Activated CD4-positive, alpha-beta T cell treated with anti-CD3 and anti-CD28 coated beads for 24 hours (primary cell): ENCODE measurements around the gene TAF1B.
A peak's percentile ranks its signal among the peaks of the same experiment; 100 is the strongest.

Experiments
- DNase-seq, 2 donors: peaks; one replicate each; pipeline ENCODE4 v3.0.0-alpha.2; 2020; ENCODE audit warnings: low read depth in 2 of 2

TAF1B gene

DNA sequence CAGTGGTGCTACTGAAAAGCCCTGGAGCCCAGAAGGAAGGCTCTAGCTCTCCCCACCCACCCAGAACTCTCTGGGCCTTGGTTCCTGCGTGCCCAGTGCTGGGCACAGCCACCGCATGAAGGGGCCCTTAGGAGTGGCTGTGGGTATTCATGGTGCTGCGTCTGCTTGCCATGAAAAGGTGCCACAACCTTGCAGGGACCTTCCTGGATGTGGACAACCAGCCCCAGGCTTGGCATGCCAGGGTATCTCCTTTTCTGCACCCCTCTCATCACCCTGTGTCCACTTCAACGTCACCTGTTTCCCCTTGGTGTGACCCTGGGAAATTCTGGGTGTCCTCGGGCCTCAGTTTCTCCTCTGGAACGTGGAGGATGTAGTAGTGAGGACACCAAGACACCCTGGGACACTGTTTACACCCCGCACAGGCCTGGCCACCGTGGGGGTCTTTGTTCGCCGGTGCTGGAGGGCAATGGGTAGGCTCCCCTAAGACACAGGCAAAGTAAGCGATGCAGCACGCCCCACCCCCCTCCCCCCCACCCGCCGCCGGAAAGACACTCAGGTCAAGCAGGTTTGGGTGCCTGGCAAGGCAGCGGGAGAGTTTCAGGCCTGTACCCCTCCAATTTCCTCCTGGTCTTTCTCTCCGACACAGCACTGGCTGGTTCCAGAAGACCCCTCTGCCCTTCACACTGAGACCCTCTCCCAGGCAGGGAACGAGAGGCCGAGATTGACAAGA lies 34.8 kb upstream of the TAF1B start:
- DNase-seq = no peak

DNA sequence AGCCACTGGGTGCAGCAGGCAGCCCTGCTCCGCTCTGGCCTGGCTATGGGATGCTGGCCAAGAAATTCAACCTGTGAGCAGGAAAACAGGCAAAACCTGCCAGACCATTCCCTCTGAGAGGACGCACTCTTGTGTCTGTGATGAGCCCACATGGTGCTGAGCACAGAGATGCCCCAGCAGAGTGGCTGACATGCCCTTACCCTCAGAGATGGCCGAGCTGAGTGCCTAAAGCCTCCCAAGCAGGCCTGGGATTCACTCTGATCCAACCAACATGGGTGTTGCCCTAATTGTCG lies 34.3 kb upstream of the TAF1B start:
- no peak for DNase-seq

DNA sequence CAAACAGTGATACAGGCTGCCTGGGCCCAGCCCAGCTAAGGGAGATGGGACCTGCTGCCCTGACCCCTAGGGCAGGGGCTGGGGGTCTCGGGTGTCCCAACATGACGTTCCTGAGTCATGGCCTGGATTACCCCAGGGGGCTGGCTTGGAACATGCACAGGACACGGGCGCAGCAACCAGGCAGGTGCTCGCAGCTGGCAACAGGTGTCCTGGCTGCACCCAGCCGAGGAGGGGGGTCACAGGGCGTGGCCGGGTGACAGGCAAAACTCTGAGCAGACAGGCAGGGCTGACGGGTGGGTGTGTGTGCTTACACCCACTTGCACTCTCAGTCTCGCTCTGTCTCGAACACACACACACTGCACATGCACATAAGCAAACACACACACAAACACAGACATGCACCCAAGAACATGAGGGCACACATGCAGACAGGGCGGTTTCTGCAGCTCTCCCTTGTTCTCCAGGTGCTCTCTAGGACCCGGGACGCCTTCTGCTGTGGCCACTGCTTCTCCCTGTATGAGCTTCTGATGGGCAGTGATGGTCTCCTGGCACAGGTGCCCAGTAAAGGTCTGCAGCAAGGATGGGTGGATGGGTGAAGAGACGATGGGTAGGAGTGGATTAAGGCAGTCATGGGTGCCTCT lies 33.7 kb upstream of the TAF1B start:
- no peak for DNase-seq

DNA sequence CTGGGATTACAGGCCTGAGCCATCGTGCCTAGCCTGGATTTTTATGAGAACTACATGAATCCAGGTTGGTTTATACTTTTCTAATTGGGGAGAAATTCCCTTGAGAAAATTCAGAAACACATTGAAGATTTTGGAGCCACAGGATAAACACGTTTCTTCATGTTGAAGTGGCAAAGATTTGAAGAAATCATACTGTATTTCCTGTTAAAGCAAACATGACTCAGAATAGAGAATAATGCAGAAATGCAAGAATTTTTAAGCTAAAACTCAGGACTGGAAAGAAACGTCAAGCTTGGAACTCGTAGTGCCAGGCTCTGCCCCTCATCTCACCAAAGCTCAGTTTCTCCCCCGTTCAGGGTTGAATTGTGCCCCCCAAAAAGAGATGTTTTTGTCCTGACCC lies 32.1 kb upstream of the TAF1B start:
- DNase-seq = no peak

DNA sequence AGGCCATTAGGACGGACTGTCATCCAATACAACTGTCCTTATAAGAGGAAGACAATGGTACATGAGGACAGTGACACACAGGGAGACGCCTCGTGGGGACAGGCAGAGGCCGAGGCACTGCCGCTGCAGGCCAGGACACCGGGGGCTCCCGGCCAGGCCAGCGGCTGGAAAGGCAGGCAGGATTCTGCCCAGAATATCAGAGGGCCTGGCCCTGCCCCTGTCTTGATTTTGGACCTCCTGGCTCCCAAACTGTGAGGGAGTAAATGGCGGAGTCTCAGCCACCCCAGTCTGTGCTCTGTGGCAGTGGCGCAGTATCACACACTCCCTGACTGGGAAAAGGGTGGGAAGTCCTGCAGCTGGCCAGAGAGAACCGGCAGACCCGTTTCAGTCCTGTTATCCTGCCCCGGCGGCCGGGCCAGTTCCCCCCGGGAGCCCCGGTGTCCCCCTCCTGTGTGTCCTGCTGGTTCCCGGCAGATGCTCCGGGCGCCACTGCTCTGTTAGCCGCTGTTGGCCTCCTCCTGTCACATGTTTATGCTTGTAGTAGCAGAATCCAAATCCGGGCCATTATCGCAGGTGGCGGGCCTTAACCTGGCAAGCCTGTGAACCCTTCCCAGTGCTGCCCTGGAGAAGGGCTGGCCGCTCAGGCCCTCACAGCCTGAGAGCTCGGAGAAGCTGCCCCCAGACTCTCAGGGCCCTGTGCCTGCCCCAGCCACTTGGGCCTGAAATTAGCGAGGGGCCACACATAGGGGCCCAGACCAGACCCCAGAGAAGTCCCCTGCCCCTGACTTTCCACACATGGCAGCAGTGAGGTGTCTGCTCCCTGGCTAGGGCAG lies 31.4 kb upstream of the TAF1B start:
- no peak for DNase-seq

DNA sequence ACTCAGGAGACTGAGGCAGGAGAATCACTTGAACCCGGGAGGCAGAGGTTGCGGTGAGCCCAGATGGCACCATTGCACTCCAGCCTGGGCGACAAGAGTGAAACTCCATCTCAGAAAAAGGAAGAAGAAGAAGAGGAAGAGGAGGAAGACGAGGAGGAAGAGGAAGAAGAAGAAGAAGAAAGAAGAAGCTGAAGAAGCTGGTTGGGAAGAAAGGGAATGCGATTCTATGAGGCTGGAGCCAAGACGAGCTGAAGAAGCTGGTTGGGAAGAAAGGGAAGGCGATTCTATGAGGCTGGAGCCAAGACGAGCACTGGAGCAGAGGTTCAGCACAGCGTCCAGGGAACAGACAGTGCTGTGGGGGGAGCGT lies 30.3 kb upstream of the TAF1B start:
- DNase-seq = no peak

DNA sequence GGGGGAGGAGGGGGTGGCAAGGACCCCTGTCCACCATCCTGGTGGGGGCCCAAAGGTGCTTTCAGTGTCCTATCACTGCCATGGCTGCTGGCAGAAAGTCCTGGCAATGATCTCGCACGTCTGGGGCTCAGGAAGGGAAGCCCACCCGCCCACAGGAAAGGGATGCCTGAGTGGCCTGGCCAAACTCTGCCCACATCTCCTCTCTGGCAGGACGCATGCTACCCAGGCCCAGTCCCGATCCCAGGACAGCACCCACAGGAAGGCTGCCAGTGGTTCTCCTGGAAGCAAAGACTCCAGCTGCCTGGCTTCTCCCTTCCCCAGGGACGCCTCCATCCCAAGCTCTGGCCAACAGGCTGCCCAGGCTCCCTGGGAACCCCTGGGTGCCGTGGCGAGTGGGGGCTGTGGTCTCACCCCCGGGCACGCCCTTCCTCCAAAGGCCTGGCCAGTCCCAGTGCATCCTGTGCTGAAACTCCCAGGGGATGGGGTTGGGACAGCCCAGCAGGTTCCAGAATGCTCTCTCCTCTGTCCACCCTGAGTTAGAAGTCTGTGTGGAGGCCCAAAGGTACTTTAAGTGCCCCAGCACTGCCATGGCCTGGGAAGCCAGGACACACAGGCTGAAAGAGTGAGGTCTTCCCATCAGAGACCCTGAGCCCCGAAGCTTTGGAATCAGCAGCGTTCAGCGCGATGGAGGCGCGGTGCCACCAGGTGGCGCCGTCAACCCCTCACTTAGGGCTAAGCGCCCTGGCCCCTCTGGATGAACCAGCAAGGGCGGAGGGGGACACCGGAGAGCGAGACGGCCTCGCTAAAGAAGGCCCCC lies 29.8 kb upstream of the TAF1B start:
- DNase-seq = peak; percentile 62 to 68

DNA sequence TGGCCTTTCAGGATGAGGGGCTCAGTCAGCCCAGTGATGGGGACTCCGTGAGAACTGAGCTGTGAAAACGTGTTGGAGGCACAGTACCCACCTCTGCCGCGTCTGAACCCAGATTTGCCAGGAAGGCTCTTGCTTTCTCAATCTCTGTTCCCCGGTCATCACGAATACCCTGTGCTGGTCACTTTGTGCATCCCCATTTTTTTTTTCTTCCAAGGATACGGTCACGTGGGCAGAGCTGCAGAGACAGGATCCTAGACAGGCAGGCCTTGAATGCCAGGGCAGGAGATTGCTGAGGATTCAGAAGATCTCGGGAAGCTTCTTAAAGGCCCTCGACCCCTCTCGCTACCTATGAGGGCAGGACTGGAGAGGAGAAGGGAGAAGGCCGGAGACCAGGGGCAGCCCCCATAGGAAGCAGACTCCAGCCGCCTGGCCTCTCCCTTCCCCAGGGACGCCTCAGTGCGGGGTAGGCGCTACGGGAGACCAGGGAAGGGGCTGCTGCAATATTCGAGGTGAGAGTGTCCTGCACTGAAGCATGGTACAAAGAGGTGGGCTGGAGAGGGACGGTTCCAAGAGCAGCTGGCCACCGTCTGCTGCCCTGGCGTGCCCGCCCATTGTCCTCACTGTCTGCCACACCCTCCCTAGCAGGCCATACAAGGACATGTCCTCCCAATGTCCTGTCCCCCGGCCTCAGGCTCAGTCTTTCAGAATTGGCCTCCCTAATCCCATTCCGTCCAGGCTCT lies 29.0 kb upstream of the TAF1B start:
- no peak for DNase-seq

DNA sequence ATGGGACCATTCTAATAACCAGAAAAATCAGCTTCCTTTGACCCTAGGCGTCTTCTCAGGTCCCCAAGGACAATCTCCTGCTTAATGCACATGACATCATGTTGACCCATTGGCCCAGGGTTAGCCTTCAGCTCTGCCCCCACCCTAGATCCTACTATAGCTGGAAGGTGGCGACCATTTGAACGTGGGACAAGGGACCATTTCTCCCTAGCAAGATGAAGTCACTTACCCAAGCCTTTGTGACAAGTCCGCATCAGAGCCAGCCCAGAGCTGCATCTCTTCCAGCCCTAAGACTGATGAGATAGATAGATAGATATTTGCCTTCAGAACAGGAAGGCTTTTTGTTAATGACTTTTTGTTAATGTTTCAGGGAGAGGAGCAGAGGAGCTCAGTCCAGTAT lies 28.2 kb upstream of the TAF1B start:
- no peak for DNase-seq

DNA sequence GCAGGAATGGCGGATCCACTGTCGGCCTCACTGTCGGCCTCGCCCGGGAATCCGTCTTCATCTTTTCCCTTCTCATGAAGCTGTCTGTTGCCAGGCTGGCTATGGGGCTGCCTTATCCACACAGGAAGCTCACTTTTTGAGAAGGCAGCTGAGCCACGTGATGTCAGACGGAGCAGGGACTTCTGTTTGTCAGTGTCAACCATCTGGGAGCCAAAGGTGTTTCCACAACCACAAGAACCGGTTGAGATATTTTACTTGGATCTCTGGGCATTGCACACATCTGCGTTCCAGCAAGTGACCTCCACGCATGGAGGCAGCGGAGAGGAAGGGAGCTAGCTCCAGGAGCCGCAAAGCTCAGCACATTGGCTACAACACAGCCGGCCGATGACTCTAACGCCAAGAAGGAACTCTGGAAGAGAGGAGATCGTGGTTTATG lies 27.4 kb upstream of the TAF1B start:
- DNase-seq = no peak

DNA sequence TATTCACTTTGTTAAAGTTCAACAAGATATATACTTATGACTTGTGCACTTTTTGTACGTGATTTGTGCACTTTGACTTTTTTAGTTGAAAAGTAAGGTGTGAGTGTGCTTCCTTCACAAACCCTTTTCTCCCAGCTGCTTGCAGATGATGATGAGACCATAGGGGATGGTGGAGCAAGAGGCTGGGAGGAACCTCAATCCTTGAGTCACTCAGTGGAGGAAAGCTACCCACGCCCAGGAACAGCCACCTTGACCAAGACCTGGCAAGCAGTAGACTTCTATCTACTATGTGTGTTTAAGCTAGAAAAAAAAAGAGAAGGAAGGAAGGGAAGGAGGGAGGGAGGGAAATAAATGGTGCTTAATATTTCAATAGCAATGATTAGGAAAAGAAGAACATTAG lies 25.2 kb upstream of the TAF1B start:
- DNase-seq = no peak

DNA sequence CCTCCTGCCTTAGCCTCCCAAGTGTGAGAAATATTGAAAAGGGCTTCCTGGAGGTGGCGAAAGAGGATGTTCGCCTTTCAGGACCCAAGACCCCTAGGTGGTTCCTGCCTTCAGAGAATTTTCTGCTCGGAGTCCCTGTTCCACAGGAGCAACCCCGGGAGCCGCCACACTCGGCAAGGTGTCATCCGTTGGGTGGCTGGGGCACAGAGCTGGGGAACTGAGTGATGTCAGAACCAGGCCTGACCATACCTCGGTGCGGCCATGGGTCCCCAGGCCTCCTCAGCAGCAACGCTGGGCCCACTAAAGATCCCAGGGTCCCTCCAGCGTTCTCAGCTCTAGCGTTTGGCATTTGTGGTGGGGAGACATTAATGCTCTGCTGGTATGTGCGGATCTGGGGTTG lies 23.7 kb upstream of the TAF1B start:
- no peak for DNase-seq

DNA sequence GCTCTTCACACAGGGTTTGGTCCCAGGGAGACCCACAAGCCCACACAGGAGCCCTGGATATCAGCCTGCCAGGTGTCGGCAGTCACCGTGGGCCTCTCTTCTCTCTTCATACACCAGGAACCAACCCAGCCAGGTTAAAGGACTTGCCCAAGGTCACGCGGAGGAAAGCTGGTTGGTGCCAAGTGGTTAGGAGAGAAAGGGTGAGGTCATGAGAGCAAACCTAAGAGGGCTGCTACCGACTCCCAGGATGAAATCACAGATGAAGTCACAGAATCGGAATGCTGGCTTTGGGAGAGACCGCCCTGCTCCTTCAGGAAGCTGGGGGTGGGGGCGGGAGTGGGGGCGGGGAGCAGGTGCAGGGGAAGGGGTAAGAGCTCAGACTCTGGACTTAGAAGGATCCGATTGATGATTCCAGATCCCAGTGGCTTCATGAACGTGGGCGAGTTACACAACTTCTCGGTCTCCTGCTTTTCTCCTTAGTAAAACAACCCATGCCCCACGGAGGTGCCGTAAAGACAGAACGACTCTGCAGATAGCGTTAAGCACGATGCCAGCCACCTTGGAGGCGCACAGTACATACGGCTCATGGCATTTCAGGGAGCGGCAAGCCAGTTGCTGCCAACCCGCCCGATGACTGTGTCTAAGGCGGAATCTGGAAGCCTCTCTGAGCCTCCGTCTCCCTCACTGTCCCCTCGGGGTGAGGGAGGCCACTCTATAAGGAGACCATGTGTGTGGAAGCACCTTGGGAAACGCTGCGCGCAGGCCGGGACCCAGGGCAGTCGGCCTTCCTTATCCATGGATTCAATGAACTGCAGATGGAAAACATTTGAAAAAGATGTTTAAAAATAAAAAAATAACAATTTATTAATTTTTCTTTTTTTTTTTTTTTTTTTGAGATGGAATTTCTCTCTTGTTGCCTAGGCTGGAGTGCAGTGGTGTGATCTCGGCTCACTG lies 23.0 kb upstream of the TAF1B start:
- DNase-seq = no peak

DNA sequence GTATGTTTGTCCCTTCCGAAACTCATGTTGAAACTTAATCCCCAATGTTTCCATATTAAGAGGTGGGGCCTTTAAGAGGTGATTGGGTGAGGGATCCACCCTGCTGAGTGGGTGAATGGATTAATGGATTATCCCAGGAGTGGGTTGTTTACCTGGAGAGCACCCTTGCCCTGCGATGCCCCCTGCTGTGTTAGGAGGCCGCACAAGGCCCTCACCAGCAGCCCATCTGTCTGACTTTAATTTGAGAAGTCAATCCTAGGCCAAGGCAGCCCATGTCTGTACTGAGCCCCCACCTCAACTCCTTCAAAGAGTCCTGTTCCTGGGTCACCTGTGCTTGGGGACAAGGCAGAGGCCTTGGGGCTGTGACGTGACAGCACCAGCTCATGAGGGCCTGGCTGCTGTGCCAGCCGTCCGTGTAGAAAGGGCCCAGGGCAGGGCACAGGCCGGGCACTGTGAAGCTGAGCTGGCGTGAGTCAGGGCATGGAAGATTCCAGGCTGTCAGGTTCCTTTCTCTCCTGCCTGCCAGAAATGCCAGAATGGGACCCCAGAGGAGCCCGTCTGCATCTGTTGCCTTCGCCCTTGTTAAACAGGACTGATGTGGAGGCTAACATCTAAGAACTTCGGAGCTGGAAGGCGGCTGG lies 21.3 kb upstream of the TAF1B start:
- no peak for DNase-seq

DNA sequence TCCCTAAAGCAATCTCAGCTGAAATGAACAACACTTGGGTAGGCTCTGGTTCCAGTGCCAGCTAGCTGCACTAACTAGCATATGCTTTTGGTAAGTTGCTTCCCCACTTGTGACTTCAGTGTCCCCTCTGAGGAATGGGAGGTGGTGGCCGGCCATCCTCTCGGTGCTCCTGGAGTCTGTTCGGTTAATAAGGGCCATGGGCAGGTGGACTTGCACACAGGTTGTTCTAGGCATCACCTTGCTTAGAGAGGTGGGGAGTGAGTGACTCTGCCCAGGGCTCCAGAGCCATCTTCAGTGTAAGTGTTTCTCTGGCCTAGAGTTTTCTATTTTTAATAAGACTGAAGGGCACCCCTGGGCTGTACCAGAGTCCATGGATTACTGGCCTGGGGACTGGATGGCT lies 18.8 kb upstream of the TAF1B start:
- no peak for DNase-seq

DNA sequence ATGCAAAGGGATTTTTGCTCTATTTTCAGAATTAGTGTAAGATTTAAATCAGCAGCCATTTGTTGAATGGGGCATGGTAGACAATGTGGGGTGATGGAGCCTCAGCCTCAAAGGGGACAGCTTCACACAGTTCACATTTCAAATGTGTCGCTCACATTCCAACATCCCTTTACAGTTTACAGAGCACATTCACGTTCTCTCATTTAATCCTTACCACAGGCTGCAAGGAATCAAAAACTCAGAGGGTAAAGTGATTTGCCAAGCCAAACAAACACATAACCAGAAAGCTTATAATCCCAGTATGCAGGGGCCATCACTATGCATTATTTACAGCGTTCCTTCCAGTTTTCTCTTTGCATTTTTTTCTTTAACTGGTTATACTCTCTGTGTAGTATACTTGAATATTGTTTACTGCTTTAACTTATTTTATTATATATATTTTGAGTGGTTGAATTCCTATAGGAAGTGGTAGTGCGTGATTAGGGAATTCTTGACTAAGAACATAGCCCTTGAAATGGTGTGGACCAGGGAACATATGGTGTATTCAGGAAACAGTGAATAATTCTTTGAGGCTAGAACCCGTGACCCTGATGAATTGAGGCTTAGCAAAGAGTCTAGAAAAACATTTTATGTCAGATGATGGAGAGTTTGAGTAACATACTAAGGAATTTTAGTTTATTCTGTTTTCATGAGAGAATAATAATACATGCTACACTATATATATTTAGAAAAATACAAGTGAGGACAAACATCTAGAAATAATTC lies 18.1 kb upstream of the TAF1B start:
- DNase-seq = no peak

DNA sequence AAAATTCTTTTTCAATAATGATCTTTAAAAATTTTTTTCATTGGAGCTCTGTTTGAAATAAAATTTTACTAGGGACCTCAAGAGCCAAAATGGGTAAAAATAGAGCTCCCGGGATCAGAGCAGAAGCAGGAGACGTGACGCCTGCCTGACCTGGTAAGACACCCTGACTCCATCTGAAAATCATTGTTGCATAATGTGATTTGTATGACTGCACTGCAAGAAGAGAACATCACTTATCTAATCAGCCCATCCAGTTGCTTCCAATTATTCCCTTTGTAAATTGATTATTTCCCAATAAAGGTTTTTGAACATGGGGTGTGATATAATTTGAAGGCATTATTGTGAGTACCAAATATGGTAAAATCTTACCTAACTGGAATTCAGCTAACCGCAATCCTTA lies 17.1 kb upstream of the TAF1B start:
- no peak for DNase-seq

DNA sequence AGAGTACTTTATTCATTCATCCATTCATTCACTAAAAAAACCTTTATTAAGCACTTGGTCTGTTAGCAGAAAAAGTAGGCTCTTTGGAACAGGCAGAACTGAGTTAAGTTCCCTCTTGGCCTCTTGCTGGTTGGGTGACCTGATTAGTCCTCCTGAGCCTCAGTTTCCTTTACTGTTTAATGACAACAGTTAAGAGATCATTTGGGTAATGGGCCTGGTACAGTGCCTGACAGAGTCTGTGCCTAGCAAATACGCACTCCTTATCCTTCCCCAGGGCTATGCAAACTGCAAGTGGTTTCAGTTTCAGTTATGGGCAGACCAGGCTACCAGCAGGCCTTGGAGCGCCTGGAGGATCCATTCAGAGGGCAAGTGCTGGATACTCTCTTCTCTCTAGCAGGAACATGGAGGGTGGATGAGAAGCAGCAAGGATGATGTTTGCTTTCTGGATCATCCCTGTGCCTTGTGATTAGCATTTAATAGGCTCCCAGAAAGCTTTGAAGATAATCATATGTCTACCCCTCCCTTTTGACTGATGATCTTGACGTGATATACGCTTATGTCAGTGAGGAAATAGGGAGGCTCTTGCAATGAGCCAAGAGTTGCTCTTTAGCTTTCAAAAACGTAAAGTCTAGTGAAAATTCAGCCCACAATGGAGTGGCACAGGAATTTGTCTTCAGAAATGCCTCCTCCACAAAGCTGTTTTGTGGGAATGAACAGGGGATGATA lies 12.4 kb upstream of the TAF1B start:
- no peak for DNase-seq

DNA sequence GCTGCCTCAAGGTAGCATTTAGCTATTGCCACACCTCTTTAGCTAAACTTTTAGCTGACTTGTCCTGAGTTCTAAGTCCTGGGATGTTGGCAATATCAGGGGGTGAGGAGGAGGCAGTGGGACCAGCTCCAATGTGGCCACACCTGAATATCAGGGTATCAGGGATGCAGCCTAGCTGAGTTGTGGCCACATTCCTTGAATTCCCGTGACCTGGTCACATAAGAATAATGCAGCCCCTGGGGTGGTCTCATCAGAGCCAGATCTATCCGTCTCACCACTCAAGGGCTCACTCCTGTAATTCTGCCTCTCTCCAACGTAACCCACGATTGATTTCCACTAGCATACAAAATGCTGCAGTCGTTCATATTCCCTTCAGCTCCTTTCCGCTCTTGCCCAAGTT lies 11.6 kb upstream of the TAF1B start:
- DNase-seq = no peak
